GM19397 (cell line): ENCODE data around the gene GBP5.
A peak's percentile ranks its signal among the peaks of the same experiment; 100 is the strongest.

Experiments
- ATAC-seq: cut with Tn5 transposase; IDR thresholded peaks from one replicate; pipeline ENCODE4 v1.9.1; 2021; ENCODE audit warnings: mild to moderate bottlenecking, moderate library complexity; ENCODE audit not compliant: unreplicated experiment

GBP5 gene, protein sequence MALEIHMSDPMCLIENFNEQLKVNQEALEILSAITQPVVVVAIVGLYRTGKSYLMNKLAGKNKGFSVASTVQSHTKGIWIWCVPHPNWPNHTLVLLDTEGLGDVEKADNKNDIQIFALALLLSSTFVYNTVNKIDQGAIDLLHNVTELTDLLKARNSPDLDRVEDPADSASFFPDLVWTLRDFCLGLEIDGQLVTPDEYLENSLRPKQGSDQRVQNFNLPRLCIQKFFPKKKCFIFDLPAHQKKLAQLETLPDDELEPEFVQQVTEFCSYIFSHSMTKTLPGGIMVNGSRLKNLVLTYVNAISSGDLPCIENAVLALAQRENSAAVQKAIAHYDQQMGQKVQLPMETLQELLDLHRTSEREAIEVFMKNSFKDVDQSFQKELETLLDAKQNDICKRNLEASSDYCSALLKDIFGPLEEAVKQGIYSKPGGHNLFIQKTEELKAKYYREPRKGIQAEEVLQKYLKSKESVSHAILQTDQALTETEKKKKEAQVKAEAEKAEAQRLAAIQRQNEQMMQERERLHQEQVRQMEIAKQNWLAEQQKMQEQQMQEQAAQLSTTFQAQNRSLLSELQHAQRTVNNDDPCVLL

DNA sequence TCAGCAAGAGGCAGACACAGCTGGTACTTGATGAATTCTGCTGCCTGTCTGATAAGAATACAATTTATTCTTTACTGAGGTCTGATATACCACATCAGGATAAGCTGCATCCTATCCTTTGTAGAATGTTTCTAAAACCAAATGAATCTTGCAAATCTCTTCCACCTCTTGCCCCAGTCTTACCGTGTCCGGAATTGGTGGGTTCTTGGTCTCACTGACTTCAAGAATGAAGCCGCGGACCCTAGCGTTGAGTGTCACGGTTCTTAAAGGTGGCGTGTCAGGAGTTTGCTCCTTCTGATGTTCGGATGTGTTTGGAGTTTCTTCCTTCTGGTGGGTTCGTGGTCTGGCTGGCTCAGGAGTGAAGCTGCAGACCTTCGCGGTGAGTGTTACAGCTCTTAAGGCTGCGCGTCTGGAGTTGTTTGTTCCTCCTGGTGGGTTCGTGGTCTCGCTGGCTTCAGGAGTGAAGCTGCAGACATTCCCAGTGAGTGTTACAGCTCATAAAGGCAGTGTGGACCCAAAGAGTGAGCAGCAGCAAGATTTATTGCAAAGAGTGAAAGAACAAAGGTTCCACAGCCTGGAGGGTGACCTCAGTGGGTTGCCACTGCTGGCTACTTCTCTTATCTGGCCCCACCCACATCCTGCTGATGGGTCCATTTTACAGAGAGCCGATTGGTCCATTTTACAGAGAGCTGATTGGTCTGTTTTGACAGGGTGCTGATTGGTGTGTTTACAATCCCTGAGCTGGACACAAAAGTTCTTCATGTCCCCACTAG is at the start of gene GBP5:
Gene GBP5, minus strand, starts transcription at position 592 of the 773 bp plus-strand sequence. CDS start 3,305 bp downstream, outside the sequence.
- ATAC-seq: peak; percentile 88

DNA sequence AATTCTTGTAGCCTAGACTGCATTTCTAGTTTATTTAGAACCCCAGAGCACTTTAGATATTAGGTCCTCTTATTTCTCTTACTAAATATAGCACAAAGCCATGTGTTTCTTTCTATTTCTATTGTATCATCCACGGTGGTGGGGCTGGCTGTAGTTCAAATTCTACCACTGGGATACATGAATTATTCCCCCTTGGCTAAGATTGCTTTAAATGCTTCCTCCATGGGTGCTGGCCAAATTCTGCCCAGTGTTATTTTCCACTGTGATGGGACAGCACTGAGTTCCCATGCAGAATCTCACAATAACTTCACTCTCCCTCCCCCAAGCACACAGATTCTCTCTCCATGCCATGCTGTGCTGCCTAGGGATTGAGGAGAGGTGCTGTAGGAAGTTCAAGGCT is 49.7 kb upstream of the GBP5 start:
- ATAC-seq: no peak

DNA sequence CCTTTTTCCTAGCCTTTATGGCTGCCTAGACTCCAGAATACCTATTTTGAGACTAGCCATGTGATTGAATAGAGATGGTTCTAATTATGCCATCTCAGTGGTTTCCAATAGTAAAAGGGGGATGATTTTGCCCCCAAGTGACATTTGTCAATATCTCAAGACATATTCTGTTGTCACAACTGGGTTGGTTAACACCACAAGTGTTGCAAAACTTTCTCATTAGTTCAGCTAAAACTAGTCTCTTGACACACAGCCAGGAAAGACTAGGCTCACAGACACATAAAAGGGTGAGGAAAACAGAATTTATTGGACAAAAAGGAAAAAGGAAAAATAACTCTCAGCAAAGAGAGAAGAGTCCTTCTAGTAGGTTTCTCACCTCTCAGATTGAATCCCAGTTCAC is 39.9 kb upstream of the GBP5 start:
- no peak for ATAC-seq

DNA sequence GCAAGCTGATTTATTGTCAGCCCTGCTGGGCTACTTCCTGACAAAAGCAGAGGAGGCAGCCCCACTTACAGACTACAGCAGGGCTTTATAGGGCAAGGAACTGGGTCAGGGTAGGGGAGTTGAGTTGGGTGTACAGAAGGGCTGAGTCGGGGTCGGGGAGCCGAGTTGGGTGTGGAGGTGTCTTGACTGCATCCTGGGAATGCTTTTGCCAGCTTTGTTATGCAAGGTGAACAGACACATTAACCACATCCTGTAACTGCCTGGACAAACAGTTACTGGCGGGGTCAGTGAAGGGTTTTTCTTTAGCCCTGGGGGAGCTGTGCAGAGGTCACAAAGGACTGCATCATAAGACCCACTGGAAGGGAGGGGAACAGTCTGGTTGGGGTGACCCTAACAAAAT is 39.1 kb upstream of the GBP5 start:
- peak; percentile 51 for ATAC-seq

DNA sequence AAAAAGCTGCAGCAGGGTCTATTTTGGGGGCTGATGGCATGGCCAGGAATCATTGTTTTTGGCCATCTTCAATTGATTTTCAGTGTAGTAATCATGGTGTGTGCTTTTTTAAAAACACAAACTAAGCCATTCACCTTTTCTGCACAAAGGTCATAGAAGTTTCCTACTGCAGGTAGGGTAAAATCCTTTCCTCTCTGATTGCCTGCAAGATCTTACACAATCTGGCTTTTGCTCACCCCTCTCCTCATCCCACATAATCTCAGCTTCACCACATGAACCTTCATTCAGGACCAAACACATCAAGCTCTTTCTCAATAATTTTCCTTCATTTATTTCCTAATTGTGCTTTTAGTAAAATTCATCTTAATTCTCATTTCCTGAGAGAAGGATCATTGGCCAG is 38.3 kb upstream of the GBP5 start:
- no peak for ATAC-seq

DNA sequence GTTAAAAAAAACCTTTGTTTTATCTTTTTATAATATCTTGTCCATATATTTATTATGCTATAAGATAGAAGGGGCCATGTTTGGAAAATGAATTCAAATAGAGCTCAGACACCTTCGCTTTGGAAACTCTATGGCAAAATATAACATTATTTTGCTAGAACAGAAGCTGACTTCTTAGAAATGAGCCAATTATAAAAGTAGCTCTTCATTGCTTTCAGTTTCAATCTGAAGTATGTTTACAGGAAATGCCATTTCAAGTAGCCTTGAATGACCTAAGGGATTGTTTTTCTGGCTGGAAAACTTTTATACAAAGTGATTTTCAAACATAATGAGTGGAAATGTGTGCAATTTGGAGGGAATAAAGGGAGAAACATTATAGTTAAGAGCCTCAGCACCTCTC is 37.8 kb upstream of the GBP5 start:
- ATAC-seq: peak; percentile 62

DNA sequence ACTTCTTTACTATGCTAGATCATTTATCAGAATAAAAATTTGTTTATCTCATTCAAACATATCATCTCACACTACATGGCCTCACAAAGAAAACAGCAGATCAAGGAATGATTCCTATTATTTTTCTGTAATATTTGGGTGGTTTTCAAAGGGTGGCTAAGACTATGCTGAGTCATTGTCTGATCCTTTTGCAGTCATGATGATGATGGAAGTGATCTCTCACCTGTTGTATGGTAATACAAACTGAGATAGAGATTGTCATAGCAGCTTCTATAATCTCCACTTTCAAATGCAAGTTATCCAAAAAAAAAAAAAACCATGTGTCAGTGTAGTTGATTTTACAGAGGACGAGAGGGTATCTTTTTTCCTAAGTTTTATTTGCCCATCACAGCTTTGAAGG is 37.2 kb upstream of the GBP5 start:
- no peak for ATAC-seq

DNA sequence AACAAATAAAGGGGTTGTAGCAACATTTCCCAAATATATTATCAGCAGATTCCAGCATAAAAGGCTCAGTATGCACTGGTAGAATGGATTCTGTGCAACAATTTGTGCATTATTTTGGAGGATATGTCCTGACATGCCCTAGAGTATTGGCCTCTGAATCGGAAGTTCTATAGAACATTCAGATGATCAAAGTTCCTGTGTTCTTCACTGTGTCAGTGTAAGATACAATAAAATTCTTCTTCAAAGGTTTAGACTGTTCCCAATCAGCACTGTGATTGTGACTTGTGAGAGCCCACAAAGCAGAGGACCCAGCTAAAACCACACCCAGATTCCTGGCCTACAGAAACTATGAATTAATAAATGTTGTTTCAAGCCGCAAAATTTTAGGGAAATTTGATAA is 33.6 kb upstream of the GBP5 start:
- ATAC-seq: no peak

DNA sequence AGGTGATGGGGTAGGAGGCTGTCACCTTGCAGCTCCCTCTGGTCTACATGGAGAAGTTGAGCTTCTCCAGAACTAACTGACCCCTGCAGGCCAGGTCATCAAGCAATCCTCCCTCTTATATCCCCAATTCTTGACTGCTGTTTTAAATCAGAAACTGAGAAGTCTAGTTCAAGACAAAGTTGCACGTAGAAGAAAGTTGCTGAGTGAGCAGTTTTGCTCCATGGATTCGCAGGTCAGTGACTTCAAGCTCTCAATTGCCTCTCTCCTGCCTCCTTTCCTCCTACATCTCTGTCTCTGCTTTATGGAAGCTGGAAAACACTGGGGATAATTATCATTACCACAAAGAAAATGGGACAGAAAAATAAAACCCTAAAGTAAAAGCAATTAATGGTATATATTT is 32.8 kb upstream of the GBP5 start:
- ATAC-seq: no peak

DNA sequence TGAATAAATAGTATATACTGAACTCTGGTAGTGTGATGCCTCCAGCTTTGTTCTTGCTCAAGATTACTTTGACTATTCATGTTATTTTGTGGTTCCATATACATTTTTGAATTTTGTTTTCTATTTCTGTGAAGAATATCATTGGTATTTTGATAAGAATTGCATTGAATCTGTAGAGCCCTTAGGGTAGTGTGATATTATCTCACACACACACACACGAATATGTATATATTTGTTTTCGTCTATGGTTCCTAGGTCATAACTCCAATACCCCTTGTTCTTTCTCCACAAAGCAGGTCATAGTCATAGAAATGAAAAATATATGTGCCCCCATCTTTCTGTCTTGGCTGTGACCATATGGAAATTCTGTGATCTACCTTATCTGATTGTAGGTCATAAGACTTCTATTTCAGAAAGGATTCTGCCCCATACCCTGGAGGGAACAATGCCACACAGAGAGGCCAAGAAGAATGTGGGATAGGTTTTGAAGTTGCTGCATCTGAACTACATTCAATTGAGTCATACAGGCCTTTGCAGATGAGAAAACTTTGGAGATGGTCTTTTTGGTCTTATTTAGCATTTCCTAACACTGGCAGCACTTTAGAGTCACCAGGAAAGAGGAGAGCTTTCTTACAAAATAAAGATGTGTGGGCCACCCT is 32.0 kb upstream of the GBP5 start:
- ATAC-seq: no peak

DNA sequence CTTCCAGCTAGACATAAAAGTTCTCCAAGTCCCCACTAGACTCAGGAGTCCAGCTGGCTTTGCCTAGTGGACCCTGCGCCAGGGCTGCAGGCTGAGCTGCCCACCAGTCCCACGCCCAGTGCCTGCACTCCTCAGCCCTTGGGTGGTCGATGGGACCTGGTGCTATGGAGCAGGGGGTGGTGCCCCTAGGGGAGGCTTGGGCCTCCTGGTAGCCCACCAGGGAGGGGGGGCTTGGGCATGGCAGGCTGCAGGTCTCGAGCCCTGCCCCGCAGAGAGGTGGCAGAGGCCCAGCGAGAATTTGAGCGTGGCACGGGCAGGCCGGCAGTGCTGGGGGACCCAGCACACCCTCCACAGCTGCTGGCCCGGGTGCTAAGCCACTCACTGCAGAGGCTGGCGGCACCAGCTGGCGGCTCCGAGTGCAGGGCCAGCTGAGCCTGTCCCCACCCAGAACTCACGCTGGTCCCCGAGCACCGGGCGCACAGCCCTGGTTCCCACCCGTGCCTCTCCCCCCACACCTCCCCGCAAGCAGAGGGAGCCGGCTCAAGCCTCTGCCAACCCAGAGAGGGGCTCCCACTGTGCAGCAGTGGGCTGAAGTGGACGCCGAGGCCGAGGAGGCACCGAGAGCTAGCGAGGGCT is 30.2 kb upstream of the GBP5 start:
- ATAC-seq: no peak

DNA sequence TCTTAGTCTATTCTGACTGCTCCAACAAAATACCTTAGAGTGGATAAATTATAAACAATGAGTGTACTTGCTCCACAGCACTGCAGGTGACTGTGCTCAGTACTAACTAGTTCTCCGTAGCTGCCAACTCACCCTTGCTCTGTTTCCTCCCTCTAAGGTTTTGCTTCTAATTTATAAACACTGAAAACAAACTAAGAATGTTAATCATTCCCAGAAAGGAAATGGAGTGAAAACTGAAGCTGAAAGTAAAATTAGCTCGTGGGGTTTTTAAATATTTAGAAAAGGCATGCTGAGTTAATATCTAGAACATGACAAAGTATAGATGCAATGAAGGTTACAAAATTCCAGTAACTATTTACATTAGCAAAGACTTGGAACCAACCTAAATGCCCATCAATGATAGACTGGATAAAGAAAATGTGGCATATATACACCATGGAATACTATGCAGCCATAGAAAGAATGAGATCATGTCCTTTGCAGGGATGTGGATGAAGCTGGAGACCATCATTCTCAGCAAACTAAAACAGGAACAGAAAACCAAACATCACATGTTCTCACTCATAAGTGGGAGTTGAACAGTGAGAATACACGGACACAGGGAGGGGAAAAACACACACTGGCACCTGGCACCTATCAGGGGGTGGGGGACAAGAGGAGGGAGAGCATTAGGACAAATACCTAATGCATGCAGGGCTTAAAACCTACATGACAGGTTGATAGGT is 27.2 kb upstream of the GBP5 start:
- ATAC-seq: peak; percentile 83

DNA sequence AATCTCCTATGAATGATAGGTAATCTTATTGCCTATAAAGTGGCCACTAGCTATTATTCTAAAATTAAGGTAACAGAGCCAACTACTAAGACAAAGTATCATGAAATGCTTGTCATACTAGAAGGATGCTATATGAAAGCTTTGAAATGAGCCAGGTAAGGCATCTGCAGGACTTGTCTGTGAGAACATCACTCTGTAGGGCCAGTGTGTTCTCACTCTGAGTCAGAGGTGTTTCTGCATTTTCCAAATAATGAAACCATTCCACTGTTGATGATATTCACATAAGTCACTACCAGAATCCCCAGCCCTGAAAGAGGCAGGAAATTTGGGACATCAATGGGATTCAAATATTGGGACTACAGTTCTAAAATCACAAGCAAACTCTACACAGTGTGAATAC is 25.8 kb upstream of the GBP5 start:
- ATAC-seq: no peak

DNA sequence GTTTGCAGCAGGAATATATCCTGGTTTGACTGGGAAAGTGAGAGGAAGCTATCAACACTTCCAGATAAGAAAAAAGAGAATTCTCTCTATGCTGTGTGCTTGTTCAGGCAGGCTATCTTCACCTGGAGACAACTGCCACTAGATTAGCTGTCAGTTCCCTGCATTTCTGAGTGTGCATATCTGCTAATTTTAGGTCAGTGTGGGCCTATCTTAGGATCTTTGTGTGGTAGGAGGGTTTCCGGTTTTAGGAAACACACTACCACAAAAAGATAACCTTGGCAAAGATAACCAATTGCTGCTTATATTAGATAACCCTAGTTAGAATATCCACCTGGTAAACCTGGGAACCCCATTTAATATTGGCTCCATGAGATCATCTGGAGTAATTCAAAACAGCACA is 22.5 kb upstream of the GBP5 start:
- no peak for ATAC-seq

DNA sequence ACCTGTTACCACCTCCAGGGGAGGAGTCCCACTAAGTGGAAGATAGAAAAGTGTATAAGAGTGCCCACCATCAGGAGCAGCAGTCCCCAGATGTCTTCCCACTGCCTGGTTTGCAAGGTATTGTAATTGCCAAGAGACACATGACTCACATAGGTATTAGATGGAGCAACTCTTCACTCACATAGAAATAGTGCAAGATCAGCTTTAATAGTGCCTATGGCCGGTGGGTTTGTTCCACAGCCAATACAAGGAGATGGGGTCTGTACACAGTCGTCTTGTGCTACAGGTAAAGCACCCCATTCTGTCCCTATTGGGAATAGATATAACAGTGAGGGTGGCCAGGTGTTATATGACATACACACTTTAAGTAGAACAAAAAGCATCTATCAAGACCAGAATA is 18.6 kb upstream of the GBP5 start:
- no peak for ATAC-seq

DNA sequence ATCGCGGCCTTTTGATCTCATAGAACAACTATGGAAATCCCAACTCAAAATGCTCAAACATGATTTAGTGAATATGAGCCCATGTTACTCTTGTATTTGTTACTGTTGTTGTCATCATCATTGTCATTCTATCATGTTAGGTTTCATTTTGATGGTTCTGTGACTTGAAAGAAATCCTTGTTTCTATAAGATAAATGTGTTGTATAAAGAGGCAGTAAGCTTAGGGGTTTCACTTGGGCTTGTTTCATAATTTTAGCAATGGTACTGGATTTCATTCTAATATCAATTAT is 15.3 kb upstream of the GBP5 start:
- no peak for ATAC-seq

DNA sequence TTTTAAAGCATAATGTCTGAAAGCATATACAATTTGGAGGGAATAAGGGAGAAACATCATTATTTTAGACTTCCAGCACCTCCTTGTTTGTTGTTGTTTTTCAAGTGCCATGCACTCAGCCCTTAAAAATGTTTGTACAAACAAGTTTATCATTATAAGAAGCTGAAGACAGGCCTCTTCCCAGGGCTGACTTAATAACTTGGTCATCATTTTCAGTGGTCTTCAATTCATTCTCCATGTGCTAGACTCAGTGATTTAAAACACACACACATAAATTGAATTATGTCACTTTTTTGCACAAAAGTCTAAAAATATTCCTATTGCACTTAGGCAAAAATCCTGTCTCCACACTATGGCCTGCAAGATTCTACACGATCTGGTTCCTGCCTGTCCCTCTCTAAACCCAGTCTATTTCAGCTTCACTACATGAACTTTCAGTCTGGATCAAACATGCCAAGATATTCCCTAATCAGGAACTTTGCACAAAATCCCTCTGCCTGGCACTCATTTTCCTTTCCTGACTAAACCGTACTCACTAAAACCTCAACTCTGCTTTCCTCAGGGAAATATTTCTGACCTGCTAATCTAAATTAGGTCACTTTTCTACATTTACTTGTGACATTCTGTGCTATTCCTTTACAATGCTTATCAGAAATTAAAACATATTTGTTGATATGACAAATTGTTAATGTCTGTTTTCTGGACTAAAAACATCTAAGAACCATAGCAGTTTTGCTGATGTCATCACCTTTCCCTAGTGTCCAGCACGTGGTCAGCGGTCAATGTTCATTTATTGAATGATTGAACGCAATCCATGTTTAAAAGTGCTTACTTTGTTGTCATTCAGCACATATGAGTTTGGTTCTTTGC is 14.8 kb upstream of the GBP5 start:
- peak; percentile 21 for ATAC-seq

DNA sequence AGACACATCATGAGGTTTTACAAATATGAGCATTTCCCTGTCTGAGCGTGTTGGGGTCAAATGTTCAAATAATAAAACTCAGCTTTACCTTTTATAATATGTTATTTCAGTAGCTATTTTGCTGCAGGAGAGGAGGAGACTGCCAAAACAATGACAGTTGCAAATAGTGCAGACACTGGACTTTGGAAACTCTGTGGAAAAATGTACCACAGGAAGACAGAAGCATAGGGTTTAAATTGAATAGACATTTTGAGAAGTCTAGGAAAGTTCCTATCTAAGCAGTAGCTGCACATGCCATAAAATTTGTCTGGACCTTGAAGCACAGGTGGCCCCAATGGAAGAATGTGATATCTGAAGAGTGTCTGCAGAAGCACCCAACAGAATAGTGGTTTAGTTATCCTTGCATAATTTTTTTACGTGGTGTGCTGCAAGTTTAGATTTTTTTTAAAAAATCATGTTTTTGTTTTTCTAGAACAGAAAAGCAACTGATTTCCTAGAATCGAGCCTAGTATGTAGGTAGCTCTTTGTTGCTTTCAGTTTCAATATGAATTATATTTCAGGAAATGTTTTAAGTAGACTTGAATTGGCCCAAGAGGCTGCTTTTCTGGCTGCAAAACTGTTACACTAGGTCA is 14.0 kb upstream of the GBP5 start:
- peak; percentile 78 for ATAC-seq

DNA sequence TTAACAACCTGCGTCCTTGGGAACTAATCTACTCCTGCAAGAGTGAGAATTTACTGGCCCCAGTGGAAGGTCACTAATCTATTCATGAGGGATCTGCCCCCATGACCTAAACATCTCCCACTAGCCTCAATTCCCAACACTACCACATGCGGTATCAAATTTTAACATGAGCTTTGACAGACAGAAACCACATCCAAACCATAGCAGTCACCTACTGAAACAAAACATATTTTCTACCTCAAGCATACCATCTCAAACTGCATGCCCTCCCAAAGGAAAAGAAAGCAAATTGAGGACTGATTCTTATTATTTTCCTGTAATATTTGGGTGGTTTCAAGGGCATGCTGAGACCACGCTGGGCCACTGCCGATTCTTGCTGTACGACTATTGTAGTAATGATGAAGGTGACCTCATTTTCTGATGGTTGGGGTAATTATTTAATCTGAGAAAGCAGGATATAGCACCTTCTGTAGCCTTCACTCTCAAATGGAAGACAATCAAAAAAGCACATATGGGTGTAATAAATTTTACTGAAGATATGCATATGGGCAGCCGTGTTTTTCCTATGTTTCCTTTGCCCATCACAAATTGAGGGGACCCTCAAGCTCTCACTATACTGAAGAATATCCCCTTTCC is 13.2 kb upstream of the GBP5 start:
- no peak for ATAC-seq
